Neural progenitor cell (in vitro differentiated cells): ENCODE data around the gene CTSD.

Experiments used
- CTCF ChIP-seq: fragments of 200-600 bp; sonication (generic); IDR thresholded peaks from 2 replicates; pipeline ENCODE4 v1.5.1; 2017; ENCODE audit warnings: antibody characterized with exemption, mild to moderate bottlenecking
- EZH2phosphoT487 ChIP-seq: fragments of 200-600 bp; sonication (generic); IDR thresholded peaks from 2 replicates; pipeline ENCODE4 v1.6.1; 2017; ENCODE audit warnings: antibody characterized with exemption

GRCh38 chr11:1771273-1771672 lies 7.5 kb upstream of the CTSD start:
- TF ChIP-seq EZH2phosphoT487 (no peak), CTCF (no peak)
